AG10803 (cell line): ENCODE data around the gene NKX3-2.

Experiments used
- DNase-seq: peaks from one replicate; pipeline ENCODE4 v3.0.0; 2010; ENCODE audit warnings: low read depth
- H3K4me3 ChIP-seq: 2 replicates; pipeline ENCODE4 v1.5.1; 2011; ENCODE audit warnings: mild to moderate bottlenecking, low read length, control low read depth
- TF ChIP-seq, protein P1 (sequence below): conservative IDR thresholded peaks from 2 replicates; pipeline ENCODE4 v1.5.1; 2011; ENCODE audit warnings: mild to moderate bottlenecking, low read length, control low read depth, inconsistent platforms

The NKX3-2 gene

DNA sequence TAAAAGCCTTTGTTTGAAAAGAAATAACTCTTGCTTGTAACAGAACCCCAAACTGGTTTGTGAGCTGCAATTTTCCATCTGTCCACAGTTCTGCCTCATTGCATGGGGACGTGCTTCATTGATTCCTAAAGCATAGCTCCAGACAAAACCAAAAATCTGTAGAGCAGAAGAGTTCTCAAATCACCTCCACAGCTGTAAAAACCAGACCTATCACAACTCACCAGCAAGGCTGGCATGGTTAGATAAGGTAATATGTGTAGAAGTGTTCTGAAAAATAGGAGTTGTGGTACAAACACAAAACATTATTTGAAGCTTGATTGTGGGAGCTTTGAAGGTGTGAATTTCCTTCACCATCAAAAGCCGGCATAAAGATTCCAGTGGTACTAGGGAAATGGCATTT, 47.7 kb downstream of the NKX3-2 start:
- TF ChIP-seq, protein P1, sequence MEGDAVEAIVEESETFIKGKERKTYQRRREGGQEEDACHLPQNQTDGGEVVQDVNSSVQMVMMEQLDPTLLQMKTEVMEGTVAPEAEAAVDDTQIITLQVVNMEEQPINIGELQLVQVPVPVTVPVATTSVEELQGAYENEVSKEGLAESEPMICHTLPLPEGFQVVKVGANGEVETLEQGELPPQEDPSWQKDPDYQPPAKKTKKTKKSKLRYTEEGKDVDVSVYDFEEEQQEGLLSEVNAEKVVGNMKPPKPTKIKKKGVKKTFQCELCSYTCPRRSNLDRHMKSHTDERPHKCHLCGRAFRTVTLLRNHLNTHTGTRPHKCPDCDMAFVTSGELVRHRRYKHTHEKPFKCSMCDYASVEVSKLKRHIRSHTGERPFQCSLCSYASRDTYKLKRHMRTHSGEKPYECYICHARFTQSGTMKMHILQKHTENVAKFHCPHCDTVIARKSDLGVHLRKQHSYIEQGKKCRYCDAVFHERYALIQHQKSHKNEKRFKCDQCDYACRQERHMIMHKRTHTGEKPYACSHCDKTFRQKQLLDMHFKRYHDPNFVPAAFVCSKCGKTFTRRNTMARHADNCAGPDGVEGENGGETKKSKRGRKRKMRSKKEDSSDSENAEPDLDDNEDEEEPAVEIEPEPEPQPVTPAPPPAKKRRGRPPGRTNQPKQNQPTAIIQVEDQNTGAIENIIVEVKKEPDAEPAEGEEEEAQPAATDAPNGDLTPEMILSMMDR, result no peak
- H3K4me3 ChIP-seq, result no peak overlapping the region
- no peak for DNase-seq

DNA sequence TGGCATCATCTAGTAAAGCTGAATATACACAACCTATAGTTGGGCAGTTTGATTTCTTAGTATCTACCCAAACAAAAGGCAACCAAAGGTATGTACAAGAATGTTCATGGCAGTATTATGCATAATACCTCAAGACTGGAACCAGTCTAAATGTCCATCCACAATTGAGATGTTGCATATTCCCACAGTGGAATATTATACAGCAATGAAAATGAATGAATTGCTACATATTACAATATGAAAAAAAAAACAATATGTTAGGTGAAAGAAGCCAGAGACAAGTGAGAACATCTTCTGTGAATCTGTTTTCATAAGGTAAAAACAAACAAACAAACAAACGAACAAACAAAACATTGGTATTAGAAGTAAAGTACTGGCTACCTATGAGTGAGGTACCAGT, 48.6 kb downstream of the NKX3-2 start:
- no peak for DNase-seq
- TF ChIP-seq, protein P1, result no peak
- H3K4me3 ChIP-seq, result no peak overlapping the region

DNA sequence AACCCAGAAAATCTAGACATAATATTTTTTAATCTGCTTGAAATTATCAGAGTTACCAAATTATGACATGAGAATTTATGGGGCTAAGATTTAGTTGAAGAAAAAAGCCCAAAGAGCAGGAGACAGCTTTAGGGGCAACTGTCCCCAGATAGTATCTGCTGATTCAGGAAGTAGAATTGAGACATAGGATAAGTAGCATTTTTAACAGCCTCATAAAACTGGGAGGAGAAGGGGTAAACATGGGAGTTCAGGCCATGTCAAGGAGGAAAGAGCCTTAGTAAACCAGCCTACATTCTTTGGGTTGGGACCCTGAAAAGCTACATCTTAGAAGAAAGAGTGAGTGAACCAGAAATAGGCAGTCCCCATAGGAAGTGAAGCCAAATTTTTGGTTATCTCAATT, 50.5 kb downstream of the NKX3-2 start:
- TF ChIP-seq, protein P1, result no peak
- no peak for DNase-seq
- H3K4me3 ChIP-seq, result no peak overlapping the region

DNA sequence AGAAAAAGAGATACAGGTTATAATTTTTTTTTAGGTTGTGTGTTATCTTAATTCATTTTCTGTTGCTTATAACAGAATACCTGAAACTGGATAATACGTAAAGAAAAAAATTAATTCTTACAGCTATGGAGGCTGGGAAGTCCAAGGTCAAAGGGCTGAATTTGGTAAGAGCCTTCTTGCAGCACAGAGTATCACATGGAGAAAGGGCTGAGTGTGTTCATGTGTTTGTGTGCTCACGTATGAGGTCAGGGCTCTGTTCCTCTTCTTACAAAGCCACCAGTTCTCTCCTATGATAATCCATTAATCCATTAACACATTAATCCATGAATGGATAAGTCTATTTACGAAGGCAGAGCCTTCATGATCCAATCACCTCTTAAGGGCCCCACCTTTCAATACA, 51.6 kb downstream of the NKX3-2 start:
- no peak overlapping the region for H3K4me3 ChIP-seq
- no peak for DNase-seq
- TF ChIP-seq, protein P1, result no peak
